ENCODE results near the gene NDUFB1.

GRCh38 chr14:92105893-92106142 is 15.7 kb downstream of the NDUFB1 start:
- TF ChIP-seq CTCF (IDR thresholded peaks at IDR 0.05) (no peak), POLR2A (IDR thresholded peaks at IDR 0.05) (no peak)
